A549 (cell line): ENCODE data around the gene AHR. TPM values are rescaled to one million over a fixed set of nuclear protein-coding genes. Genes with fewer than 3 reads are reported as not detected.

ENCODE experiments used
- ATAC-seq, 2 experiments: fragments of 200-7000 bp in 1 of 2; fragments of >200 bp in 1 of 2; cut with Nextera tagmentation in 1 of 2; cut with Tn5 transposase in 1 of 2; 3 replicates each; pipeline versions ENCODE4 v1.8.0 to v1.9.1; 2018 to 2020; ENCODE audit warnings: mild to moderate bottlenecking in 1 of 2, moderate library complexity in 1 of 2
- CTCF ChIA-PET: fragments of 300-600 bp; sonication (Branson Sonifier 250); formaldehyde crosslinking; extraction: SDS; loops from one replicate; lab custom pipeline; 2021; ENCODE audit warnings: antibody characterized with exemption, inconsistent platforms; lab: Yijun Ruan, JAX
- POLR2A ChIA-PET: fragments of 350-600 bp; formaldehyde crosslinking; extraction: SDS; loops from one replicate; lab custom pipeline; 2021; ENCODE audit warnings: antibody characterized with exemption, inconsistent platforms; lab: Yijun Ruan, JAX
- DNase-seq, 2 experiments: peaks; one replicate each; pipeline versions ENCODE4 v3.0.0 to v3.0.0-alpha.2; 2011 to 2016; ENCODE audit warnings: low read depth in 1 of 2, low spot score in 1 of 2
- FAIRE-seq: peaks from 2 replicates; lab custom pipeline; 2011; peaks lifted over from hg19 to GRCh38; lab: Jason Lieb, UNC
- H3K27ac ChIP-seq, 2 experiments: fragments of >200 bp; sonication (Bioruptor Twin); formaldehyde crosslinking; 3 replicates each; pipeline ENCODE4 v1.5.1; 2016 to 2017
- H3K4me1 ChIP-seq: fragments of >200 bp; sonication (Bioruptor Twin); formaldehyde crosslinking; 3 replicates; pipeline ENCODE4 v1.6.1; 2016
- H3K4me2 ChIP-seq: fragments of >200 bp; sonication (Bioruptor Twin); formaldehyde crosslinking; 3 replicates; pipeline ENCODE4 v1.6.1; 2016
- H3K4me3 ChIP-seq: fragments of >200 bp; sonication (Bioruptor Twin); formaldehyde crosslinking; 3 replicates; pipeline ENCODE4 v1.5.1; 2016
- H3K9me3 ChIP-seq: fragments of >200 bp; sonication (Bioruptor Twin); formaldehyde crosslinking; 3 replicates; pipeline ENCODE4 v1.6.1; 2016
- BCL3 ChIP-seq: fragments of >200 bp; sonication (Bioruptor Twin); formaldehyde crosslinking; IDR thresholded peaks from 3 replicates; pipeline ENCODE4 v1.6.1; 2016
- CBX8 ChIP-seq: fragments of 200-600 bp; sonication (generic); IDR thresholded peaks from 2 replicates; pipeline ENCODE4 v1.6.1; 2016
- EHMT2 ChIP-seq: fragments of 200-600 bp; sonication (generic); IDR thresholded peaks from 2 replicates; pipeline ENCODE4 v1.6.1; 2016; ENCODE audit warnings: antibody characterized with exemption, low read depth, mild to moderate bottlenecking, moderate library complexity
- ESRRA ChIP-seq: fragments of 150-350 bp; IDR thresholded peaks from 2 replicates; pipeline ENCODE4 v1.6.1; 2014; ENCODE audit warnings: mild to moderate bottlenecking, low read length, borderline replicate concordance
- FOSB ChIP-seq: fragments of 250-450 bp; sonication (Bioruptor Pico); IDR thresholded peaks from 2 replicates; pipeline ENCODE4 v1.5.0; 2020; ENCODE audit warnings: mild to moderate bottlenecking, moderate library complexity
- FOXS1 ChIP-seq: fragments of 250-450 bp; sonication (Bioruptor Pico); IDR thresholded peaks from 2 replicates; pipeline ENCODE4 v1.5.0; 2020; ENCODE audit warnings: mild to moderate bottlenecking, moderate library complexity
- GATA3 ChIP-seq: IDR thresholded peaks from 2 replicates; pipeline ENCODE4 v1.6.1; 2012; ENCODE audit warnings: borderline replicate concordance
- HDAC2 ChIP-seq: fragments of 200-600 bp; sonication (generic); IDR thresholded peaks from 2 replicates; pipeline ENCODE4 v1.6.1; 2016
- HMGXB4 ChIP-seq: fragments of 250-450 bp; sonication (Bioruptor Pico); IDR thresholded peaks from 2 replicates; pipeline ENCODE4 v1.5.0; 2021; ENCODE audit warnings: mild to moderate bottlenecking, moderate library complexity, borderline replicate concordance
- HOXA7 ChIP-seq: fragments of 250-450 bp; sonication (Bioruptor Pico); IDR thresholded peaks from 2 replicates; pipeline ENCODE4 v1.5.0; 2020; ENCODE audit warnings: mild to moderate bottlenecking, moderate library complexity
- KDM1A ChIP-seq: fragments of 200-600 bp; sonication (generic); IDR thresholded peaks from 2 replicates; pipeline ENCODE4 v1.6.1; 2016; ENCODE audit warnings: low read depth, mild to moderate bottlenecking
- MAZ ChIP-seq: fragments of 150-350 bp; IDR thresholded peaks from 2 replicates; pipeline ENCODE4 v1.6.1; 2014; ENCODE audit warnings: antibody characterized with exemption, low read depth, low read length, borderline replicate concordance
- MYC ChIP-seq: IDR thresholded peaks from 2 replicates; pipeline ENCODE4 v1.6.1; 2012; ENCODE audit warnings: mild to moderate bottlenecking, inconsistent platforms, low read length, improper control_type of control experiment, borderline replicate concordance
- NFE2L2 ChIP-seq: fragments of 150-350 bp; conservative IDR thresholded peaks from 2 replicates; pipeline ENCODE4 v1.6.1; 2014; ENCODE audit warnings: low read length
- NPAS2 ChIP-seq: fragments of 250-450 bp; sonication (Bioruptor Pico); IDR thresholded peaks from 2 replicates; pipeline ENCODE4 v1.8.0; 2022; ENCODE audit warnings: mild to moderate bottlenecking, moderate library complexity, borderline replicate concordance
- NR3C1 ChIP-seq: fragments of >200 bp; sonication (Bioruptor Twin); formaldehyde crosslinking; IDR thresholded peaks from 3 replicates; pipeline ENCODE4 v1.6.1; 2017
- PBX3 ChIP-seq: IDR thresholded peaks from 2 replicates; pipeline ENCODE4 v1.6.1; 2012
- RAD21 ChIP-seq, 2 experiments: fragments of >200 bp in 1 of 2; sonication (Bioruptor Twin) in 1 of 2; formaldehyde crosslinking in 1 of 2; IDR thresholded peaks in 1 of 2; conservative IDR thresholded peaks in 1 of 2; 2 replicates in 1 of 2; 3 replicates in 1 of 2; pipeline ENCODE4 v1.6.1; 2012 to 2018; ENCODE audit warnings: inconsistent platforms in 1 of 2
- REST ChIP-seq: fragments of 200-600 bp; sonication (generic); IDR thresholded peaks from 2 replicates; pipeline ENCODE4 v1.6.1; 2016; ENCODE audit warnings: antibody characterized with exemption, mild to moderate bottlenecking, moderate library complexity
- TP53 ChIP-seq: fragments of 250-450 bp; sonication (Bioruptor Pico); IDR thresholded peaks from 2 replicates; pipeline ENCODE4 v1.5.0; 2021; ENCODE audit warnings: mild to moderate bottlenecking, moderate library complexity
- ZNF302 ChIP-seq: fragments of 250-450 bp; sonication (Bioruptor Pico); IDR thresholded peaks from 2 replicates; pipeline ENCODE4 v1.9.0; 2021; ENCODE audit warnings: inconsistent platforms, mild to moderate bottlenecking, moderate library complexity
- WGBS: methylation state at CpG from one replicate; pipeline ENCODE4 v1.1.6; 2017; ENCODE audit errors: missing lambda C conversion rate; 5-methylcytosine and 5-hydroxymethylcytosine counted together
- polyA plus RNA-seq, 4 experiments: library from polyadenylated mRNA; depleted of rRNA in 3 of 4; stranded (reverse); fragments of >200 nt; fragmentation: RNase III in 1 of 4; extraction: RNeasy Plus Mini Kit Qiagen cat#74134 plus additional on column Dnase treatment in 1 of 4; gene quantifications; 2 replicates in 3 of 4; 3 replicates in 1 of 4; pipeline ENCODE4 v1.2.3, GENCODE V29; 2011 to 2017
- TF ChIP-seq, protein P1 (sequence below): fragments of >200 bp; sonication (Bioruptor Twin); formaldehyde crosslinking; IDR thresholded peaks from 3 replicates; pipeline ENCODE4 v1.5.1; 2016

AHR gene
- polyA plus RNA-seq, 2 of the 4 experiments (the other 2 are of a cell fraction), result 9.1 to 14.3 TPM

- TF ChIP-seq BCL3 (no peak), GATA3 (no peak)
- TF ChIP-seq, all 56 proteins: peak for 0
Measured at GRCh38 chr7:17339952-17340351, 41.5 kb downstream of the AHR start (continued).

DNA sequence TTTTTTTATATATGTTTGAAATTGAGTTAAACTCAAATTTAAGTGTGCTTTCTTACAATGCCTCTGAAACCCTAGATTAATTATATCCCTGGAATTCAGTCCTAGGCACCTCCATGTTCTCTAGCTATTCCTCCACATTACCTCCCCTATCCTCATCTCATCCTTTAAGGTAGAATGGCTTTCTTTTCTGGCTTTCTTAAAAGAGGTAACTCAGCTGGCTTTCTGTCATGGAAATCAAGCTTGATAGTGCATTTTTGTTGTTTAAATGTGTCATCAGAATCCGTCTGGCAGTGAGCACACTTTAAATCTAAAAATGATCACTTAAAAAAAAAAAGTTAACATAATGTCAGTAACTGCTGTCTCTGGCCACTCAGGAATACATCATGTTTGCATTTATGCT lies 42.2 kb downstream of the AHR start:
- no peak for ATAC-seq

DNA sequence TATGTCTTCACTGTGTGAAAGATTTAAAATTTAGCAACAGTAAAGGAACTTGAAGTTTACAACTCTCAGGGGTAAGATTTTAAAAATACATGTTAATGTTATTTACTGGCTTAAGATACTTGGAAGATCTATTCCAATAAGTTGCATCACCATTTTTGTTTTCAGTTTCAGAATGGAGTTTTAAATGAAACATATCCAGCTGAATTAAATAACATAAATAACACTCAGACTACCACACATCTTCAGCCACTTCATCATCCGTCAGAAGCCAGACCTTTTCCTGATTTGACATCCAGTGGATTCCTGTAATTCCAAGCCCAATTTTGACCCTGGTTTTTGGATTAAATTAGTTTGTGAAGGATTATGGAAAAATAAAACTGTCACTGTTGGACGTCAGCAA lies 44.3 kb downstream of the AHR start:
- ChIA-PET POLR2A (no interaction called here), CTCF (interaction anchor here (1.6 kb wide), 1 partner anchor 13 kb away, joined by 3 read pairs; no protein-coding TSS in a partner anchor)
- FAIRE-seq, result no peak

More for the DNA sequence above, 42.2 kb downstream of the AHR start:
- Histone ChIP-seq H3K4me1 (no peaks in the 10 kb centered on the region), H3K27ac (no peak overlapping the region), H3K4me2 (no peak overlapping the region), H3K9me3 (no peaks in the 10 kb centered on the region), H3K4me3 (no peak overlapping the region)
- CTCF ChIA-PET, result no interaction called here
- WGBS, result 85% methylated on average over 1 of the region's 1 CpG
- TF ChIP-seq HOXA7 (no peak), KDM1A (no peak), NFE2L2 (no peak), FOSB (CRISPR knock-in tag) (no peak), NR3C1 (no peak), FOXS1 (no peak), TP53 (CRISPR knock-in tag) (no peak), REST (no peak)
- POLR2A ChIA-PET, result no interaction called here
- FAIRE-seq, result no peak
- DNase-seq, result no peak

DNA sequence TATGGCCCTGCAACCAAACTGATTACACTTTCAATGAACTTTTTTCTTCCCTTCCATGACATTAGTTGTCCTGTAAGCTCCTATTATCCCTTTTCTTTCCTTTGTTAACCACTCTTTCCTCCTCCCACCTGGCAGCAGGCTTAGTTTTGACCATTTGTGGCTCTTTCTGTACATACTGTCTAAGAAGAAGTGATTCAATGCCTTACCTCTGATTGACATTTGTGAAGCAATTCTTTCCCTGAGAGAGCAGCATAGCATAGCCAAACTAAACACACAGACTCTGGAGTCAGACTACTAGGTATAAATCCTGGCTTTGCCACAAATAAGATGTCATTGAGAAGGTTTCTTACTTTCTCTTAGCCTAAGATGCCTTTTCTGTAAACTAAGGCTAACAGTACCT lies 48.9 kb downstream of the AHR start:
- Histone ChIP-seq H3K4me1 (no peaks in the 10 kb centered on the region), H3K4me2 (no peak overlapping the region), H3K9me3 (peaks cover 19% of the 10 kb centered on the region; the same call in 2 of the 3 replicates), H3K27ac (no peak overlapping the region), H3K4me3 (no peak overlapping the region)
- ATAC-seq, result peak; percentile 44 to 47; a peak in 3 of 6 replicates
- POLR2A ChIA-PET, result no interaction called here
- CTCF ChIA-PET, result no interaction called here
- no peak for DNase-seq
- FAIRE-seq, result no peak
- TF ChIP-seq TP53 (CRISPR knock-in tag) (no peak), GATA3 (no peak), CBX8 (no peak), NPAS2 (CRISPR knock-in tag) (no peak), FOSB (CRISPR knock-in tag) (no peak), ESRRA (no peak), MAZ (no peak), RAD21 (conservative IDR thresholded peaks at IDR 0.05 in 1 of 2, IDR thresholded peaks at IDR 0.05 in 1 of 2) (no peak), EHMT2 (no peak), HMGXB4 (CRISPR knock-in tag) (no peak), PBX3 (no peak)

More for the DNA sequence above, 44.3 kb downstream of the AHR start:
- H3K4me1 ChIP-seq, result no peaks in the 10 kb centered on the region
- ATAC-seq (no peak), DNase-seq (no peak)
- no peak for TF ChIP-seq HOXA7
- TF ChIP-seq KDM1A, result no peak
- TF ChIP-seq FOSB (CRISPR knock-in tag), result no peak
- TF ChIP-seq ZNF302, result no peak
- no peak for TF ChIP-seq HDAC2
- TF ChIP-seq, protein P1, sequence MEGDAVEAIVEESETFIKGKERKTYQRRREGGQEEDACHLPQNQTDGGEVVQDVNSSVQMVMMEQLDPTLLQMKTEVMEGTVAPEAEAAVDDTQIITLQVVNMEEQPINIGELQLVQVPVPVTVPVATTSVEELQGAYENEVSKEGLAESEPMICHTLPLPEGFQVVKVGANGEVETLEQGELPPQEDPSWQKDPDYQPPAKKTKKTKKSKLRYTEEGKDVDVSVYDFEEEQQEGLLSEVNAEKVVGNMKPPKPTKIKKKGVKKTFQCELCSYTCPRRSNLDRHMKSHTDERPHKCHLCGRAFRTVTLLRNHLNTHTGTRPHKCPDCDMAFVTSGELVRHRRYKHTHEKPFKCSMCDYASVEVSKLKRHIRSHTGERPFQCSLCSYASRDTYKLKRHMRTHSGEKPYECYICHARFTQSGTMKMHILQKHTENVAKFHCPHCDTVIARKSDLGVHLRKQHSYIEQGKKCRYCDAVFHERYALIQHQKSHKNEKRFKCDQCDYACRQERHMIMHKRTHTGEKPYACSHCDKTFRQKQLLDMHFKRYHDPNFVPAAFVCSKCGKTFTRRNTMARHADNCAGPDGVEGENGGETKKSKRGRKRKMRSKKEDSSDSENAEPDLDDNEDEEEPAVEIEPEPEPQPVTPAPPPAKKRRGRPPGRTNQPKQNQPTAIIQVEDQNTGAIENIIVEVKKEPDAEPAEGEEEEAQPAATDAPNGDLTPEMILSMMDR, result no peak
- TF ChIP-seq MYC, result no peak
- TF ChIP-seq TP53 (CRISPR knock-in tag), result no peak
- WGBS, result 78% methylated on average over 2 of the region's 2 CpGs
- H3K4me2 ChIP-seq, result no peak overlapping the region
- no peak overlapping the region for H3K27ac ChIP-seq
- H3K4me3 ChIP-seq, result no peak overlapping the region
- no peaks in the 10 kb centered on the region for H3K9me3 ChIP-seq
